HG02763 (cell line): ENCODE results near the gene LUM.

Source experiments
- ATAC-seq: cut with Tn5 transposase; IDR thresholded peaks from one replicate; pipeline ENCODE4 v1.9.1; 2021; ENCODE audit warnings: mild to moderate bottlenecking, moderate library complexity; ENCODE audit not compliant: unreplicated experiment

The LUM gene

DNA sequence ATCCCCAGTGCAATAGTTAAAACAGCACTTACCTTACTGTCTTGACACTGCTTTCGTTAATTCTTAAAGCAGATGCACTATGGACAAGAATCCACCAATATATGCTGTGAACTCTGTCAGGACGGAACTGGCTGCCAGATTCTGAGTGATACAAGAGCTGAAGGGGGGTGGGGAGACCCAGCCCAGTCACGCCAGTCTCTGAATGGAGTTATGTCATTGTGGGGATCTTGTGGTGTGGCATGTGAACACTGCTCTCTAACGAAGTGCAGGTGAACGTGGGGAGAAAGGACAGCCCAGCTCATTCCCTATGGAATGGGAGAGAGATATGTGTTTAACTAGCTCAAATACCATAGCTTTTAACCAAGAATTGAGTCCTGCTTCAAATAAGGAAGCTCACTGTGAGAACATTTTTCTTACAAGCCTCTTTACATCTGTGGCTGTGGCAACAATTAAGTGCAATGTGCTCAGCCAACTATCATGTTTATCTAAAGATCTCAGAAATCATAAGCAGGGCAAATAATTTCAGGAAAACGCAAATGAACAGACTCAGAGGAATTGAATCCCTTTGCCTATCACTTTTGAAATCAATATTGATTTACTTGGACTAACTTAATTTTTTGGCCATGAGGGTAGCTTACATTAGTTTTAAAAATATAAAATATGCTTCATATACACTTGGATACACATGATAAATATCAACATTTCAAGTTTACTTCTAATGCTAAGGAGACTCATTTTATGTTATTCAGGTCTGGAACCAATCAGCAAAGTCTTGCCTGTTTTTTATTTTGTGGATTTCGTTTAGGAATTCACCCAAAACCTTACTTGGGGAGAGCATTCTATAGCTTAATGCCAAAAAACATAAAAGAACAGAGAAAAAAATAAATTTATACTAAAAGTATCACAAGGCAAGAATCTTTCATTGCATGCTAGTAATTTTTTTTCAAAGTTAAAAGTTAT, at the start of gene LUM:
Gene LUM, minus strand, starts transcription at position 129 of the 960 bp plus-strand sequence. CDS start 2,515 bp downstream, outside the sequence.
- no peak for ATAC-seq

GRCh38 chr12:91161009-91161408, 49.7 kb upstream of the LUM start:
- ATAC-seq: no peak

DNA sequence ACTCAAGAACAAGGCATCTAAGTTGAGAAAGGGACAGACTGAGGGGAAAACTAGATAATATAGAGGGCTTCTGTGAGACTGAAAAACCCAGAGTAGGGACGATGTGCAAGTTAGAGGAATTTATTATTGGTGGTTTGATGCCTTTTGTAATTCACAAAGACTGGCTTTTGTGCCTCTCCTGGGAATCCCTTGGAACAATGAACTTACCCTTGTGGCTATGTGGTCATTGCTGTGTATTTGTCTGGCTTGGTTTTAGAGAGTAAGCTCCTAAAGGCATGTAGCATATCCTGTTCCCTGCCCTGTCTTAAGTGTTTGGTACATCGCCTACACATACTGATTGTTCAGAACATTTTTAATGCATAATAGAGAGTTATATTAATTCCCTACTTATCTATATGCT, 44.7 kb upstream of the LUM start:
- ATAC-seq: no peak

DNA sequence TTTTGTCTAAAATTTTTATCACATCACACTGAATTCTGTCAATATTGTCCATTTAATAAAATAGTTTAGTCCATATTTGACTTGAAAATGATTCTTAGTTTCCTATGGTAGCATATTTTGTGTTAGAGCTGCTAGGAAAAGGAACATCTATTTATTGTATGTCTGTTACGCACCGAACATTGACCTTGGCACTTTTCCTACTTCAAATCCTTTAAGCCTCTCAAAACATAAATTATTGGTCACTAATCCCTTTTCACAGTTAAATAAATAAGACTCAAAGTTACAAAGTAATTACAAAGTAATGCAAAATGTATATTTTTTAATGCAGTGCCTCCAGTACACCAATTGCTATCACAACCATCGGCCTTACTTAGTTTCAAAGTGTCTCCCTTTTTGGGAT, 42.8 kb upstream of the LUM start:
- ATAC-seq: no peak

GRCh38 chr12:91144053-91144452, 32.8 kb upstream of the LUM start:
- ATAC-seq: no peak

- no peak for ATAC-seq
Measured at GRCh38 chr12:91143206-91143605, 31.9 kb upstream of the LUM start.

DNA sequence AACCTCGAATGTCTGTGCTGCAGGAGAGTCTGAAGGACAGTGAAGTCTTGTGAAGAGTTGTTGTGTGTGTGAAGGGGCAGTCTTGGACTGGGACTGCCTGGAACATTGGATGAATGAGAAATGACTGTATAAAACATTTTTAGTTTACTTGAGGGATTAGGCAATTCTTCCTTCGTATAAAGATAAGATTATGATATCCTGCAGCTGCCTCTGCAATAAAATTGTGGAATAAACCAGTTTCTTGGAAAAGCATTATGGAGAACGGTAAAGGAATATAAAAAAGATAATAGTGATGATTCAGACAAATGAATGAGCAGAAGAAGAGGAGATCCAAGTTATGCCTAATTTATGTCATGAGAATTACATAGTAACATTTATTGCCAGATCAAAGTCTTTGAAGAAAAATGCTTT, 30.9 kb upstream of the LUM start:
- ATAC-seq: no peak

DNA sequence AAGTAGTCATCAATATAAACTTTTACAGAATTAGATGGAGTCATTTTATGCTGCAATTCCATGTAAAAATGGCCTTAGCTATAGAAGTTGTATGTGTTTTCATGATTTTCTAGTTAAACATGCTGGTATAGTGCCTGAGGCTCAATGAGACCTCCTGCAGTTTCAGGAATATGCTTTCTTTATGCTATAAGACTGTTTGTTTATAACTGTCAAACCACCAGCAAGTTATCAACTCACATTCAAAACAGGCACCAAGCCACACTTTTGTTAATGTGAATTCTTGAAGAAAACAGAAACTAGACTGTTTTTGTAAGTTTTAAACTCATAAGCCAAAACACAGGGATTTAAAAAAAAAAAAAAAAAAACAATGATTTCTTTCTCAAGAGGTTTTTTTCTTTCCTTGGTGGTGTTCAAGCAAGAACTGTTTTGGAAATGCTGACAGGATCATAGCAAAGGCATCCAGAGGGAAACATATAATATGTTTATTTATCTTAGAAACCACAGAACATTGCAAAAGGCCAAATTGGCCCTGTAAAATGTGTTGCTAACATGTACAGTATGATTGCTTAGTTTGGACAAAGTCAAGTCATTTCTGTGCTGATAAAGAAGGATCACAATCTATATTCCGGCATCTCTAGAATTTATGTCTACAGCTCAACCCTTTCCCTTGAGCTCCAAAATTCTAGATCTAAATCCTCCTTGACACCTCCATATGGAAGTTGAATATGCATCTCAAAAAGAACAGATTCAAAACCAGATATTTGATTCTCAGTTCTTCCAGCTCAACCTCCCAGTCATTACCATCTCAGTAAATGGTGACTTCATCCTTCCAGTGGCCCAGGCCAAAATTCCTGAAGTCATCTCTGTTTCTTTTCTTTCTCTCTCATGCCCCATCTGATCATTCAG, 29.0 kb upstream of the LUM start:
- ATAC-seq: no peak

- no peak for ATAC-seq
Measured at GRCh38 chr12:91139286-91139685, 28.0 kb upstream of the LUM start.

- no peak for ATAC-seq
Measured at GRCh38 chr12:91138337-91138920, 27.1 kb upstream of the LUM start.

GRCh38 chr12:91133871-91134270, 22.6 kb upstream of the LUM start:
- ATAC-seq: no peak

DNA sequence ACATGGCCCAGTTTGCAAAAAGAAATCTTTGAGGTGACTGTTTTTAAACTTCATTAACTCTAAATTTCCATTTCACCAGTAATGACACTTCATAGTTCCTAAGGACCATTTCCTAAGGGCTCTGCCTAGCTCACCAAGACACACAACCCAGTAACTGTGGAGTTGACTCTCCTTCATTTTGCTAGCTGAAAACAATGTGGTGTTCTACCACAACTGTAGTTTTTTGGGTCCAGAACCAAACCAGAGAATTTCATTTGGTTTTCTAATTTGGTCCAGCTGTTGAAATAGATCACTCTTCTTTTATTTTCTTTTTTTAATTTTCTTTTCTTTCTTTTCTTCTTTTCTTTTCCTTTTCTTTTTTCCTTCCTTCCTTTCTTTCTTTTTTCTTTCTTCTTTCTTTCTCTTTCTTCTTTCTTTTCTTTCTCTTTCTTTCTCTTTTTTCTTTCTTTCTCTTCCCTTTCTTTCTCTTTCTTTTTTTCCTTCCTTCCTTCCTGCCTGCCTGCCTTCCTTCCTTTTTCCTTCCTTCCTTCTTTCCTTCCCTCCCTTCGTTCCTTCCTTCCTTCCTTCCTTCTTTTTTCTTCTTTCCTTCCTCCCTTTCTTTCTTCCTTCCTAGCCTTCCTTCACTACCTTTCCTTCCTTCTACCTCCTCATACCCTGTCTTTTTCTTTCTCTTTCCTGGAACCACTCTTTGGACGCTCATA, 18.5 kb upstream of the LUM start:
- no peak for ATAC-seq

DNA sequence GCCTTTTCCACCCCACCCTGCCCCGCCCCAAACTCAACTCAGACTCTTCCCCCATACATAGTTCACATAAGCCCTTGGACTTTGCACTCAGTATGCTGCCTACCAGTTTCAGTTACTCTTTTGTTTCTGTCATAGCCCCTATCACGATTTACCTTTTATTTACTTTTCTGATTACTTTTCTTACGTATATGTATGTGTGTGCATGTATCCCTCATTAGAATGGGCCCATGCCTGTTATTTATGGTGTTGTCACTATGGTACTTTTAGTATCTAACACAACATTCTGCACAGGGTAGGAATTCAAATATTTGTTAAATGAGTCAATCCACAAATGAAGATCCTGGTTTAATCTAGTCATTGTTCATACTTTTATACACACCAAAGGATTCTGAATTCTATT, 16.5 kb upstream of the LUM start:
- no peak for ATAC-seq

DNA sequence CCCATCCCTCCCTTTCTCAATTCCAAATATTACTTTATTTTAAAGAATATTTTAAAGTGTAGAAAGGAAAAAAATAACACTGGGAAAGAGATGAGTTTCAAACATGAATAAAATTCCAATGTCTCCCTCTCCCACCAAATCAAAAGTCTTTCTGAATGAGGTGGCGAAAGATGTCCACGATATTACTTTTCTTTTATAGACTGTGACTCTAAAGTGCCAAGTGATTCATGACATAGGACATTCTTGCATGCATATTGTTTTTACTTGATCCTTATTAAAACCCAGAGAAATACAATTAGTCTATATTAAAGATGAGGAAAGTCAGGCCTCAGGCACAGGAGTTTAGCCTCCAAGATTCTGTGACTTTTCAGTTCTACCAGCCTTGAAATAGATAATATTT, 16.0 kb upstream of the LUM start:
- no peak for ATAC-seq

DNA sequence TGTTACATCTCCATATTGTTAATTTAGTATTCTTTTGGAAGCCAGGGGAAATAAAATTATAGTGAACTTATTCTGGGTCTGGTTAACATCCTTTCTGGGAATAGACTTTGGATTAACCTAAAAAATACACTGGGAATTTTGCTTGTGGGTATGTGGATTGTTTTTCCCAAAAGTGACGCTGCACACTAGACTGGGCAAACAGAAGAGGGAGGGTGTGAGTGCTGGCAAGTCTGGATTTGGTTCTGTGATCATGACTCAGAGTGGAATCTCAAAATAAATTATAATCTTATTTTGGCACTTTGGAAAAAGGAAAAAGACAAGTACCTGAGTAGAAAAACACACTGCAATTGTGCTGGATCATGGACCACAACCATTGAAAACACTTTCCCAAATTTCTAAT, 15.2 kb upstream of the LUM start:
- no peak for ATAC-seq

DNA sequence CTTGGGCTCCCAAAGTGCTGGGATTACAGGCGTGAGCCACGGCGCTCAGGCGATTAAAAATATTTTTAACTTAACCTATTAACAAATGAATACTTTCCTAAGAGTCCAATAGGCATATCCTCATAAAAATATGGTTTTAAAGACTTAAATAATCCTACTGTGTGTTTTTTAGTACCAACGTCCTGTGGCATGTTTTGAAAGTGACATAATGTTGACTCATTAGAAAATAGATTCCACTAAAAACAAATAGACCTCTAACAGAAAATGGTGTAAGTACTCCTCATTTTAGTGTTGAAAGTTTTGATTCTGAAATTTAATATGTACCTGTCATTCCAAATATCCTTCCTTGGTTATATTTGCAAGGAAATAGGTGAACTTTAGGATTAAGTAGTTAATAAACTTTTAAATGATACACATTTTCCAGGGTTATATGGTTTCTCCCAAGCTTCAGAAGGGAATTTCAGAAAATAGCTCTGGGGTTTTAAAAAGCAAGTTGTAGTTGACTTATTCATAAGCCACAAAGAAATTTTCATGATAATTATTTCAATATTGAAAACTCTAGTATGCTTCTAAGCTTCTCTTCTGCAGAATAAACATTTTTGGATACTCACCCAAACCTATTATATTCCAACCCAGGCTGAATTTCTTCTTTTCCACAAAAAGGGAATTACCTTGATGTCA, 12.1 kb upstream of the LUM start:
- no peak for ATAC-seq

DNA sequence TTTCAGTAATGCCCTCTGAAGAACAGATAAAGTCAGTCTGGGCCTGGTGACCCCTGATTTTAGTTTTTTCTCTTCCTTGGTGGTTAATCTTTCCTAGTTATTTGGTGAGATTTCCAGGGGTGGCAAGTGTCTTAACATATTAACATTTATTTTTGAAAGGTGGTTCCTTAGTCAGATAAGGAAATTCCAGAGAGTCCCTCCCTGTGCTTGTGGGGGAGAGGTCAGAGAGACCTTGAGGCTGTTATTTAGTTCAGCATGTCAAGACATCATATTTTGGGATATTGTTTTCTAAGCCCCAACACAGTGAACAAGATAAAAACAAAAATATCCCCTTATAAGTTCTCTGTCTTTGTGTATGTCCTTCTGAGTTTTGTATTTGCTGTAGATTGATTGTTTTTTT, 9.5 kb upstream of the LUM start:
- no peak for ATAC-seq

DNA sequence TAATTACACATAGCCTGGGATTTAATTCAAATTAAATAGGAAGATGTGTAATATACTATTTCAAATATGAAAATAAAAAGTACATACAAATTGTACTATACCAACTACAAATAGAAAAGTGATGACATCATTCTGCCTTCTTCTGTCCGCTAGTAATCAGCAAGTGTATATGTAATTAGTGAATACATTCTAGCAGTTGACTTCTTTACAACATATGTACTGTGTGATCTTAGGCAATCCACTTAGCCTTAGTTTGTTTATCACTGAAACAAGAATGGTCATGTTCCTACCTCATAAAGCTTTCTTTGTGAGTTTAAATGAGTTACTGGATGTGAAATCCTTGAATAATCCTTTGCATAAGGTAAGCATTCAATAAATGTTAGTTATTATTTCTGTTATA, 7.8 kb upstream of the LUM start:
- ATAC-seq: no peak

DNA sequence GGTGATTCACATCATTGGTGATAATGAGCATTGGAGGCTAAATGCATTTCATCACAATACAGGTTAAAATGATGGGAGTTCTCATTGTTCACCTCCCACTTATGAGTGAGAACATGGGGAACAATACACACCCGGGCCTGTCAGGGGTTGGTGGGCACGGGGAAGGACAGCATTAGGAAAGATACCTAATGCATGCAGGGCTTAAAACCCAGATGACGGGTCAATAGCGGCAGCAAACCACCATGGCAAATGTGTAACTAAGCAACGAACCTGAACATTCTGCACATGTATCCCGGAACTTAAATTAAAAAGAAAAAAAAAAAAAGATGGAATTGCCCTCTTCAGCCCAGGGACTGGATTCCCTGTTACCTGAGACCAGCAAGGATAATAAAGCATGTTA, 2.3 kb upstream of the LUM start:
- ATAC-seq: no peak

- ATAC-seq: no peak
Measured at GRCh38 chr12:91110311-91110924, 876 bp downstream of the LUM start.
